Heart left ventricle (tissue), 16 donors: ENCODE results near the gene CLCN1. TPM values are rescaled to one million over a fixed set of nuclear protein-coding genes. Genes with fewer than 3 reads are reported as not detected.

Experiments used
- ATAC-seq, 4 donors: fragments of 200-7000 bp; cut with Tn5 transposase; one replicate each; pipeline ENCODE4 v1.9.1; 2020 to 2022; ENCODE audit warnings: moderate library complexity in 4 of 4, mild to moderate bottlenecking in 3 of 4, moderate number of reproducible peaks in 1 of 4
- DNase-seq, 5 donors: peaks; one replicate each; pipeline ENCODE4 v3.0.0-alpha.2; 2020
- H3K27ac ChIP-seq, 12 donors: fragments of 200-600 bp; sonication (generic) in 4 of 12; one replicate each; pipeline versions ENCODE4 v1.5.0 to v1.8.0; 2016 to 2022; ENCODE audit warnings: mild to moderate bottlenecking in 2 of 12
- H3K27me3 ChIP-seq, 9 donors: fragments of 200-600 bp; sonication (generic) in 2 of 9; one replicate each; pipeline versions ENCODE4 v1.5.1 to v1.8.0; 2016 to 2022; ENCODE audit warnings: mild to moderate bottlenecking in 3 of 9
- H3K36me3 ChIP-seq, 9 donors: fragments of 200-600 bp; sonication (generic) in 2 of 9; one replicate each; pipeline versions ENCODE4 v1.5.0 to v1.8.0; 2018 to 2022; ENCODE audit warnings: mild to moderate bottlenecking in 2 of 9
- H3K4me1 ChIP-seq, 12 donors: fragments of 200-600 bp; sonication (generic) in 4 of 12; one replicate each; pipeline versions ENCODE4 v1.5.0 to v1.8.0; 2016 to 2022; ENCODE audit warnings: mild to moderate bottlenecking in 3 of 12
- H3K4me3 ChIP-seq, 12 donors: fragments of 200-600 bp; sonication (generic) in 4 of 12; one replicate each; pipeline versions ENCODE4 v1.5.0 to v1.8.0; 2017 to 2022; ENCODE audit warnings: mild to moderate bottlenecking in 9 of 12, moderate library complexity in 4 of 12
- H3K9me3 ChIP-seq, 12 donors: fragments of 200-600 bp; sonication (generic) in 4 of 12; one replicate each; pipeline versions ENCODE4 v1.5.0 to v1.8.0; 2016 to 2022; ENCODE audit warnings: mild to moderate bottlenecking in 1 of 12
- POLR2A ChIP-seq, 2 donors: fragments of 450-650 bp; IDR thresholded peaks; one replicate each; pipeline ENCODE4 v1.6.1; 2017; ENCODE audit warnings: antibody characterized with exemption in 2 of 2, mild to moderate bottlenecking in 2 of 2, moderate library complexity in 2 of 2
- WGBS, 4 donors: extraction: QIAGEN DNeasy Blood & Tissue Kit in 2 of 4; methylation state at CpG; one replicate each; pipeline versions ENCODE4 v1.1.5 to v1.1.7; 2013 to 2018; 5-methylcytosine and 5-hydroxymethylcytosine counted together
- intact Hi-C, 10 donors: fragments of 100-400 bp; cut with DNase I; formaldehyde crosslinking; loops; one replicate each; pipeline versions ENCODE4 v1.11.1 to v1.14.2; 2022
- polyA plus RNA-seq, 2 donors: library from polyadenylated mRNA; stranded (reverse); fragments of 200-250 nt; gene quantifications; one replicate each; pipeline ENCODE4 v1.2.3, GENCODE V29; 2013
- total RNA-seq, 9 donors: library from RNA; depleted of rRNA in 2 of 9; stranded (reverse); fragments of >200 nt in 2 of 9; fragmentation: NEBNext Ultra II Directional in 3 of 9; extraction: Animal tissue kit (Norgen Biotek cat#: 25700) in 3 of 9; gene quantifications; one replicate each; pipeline versions ENCODE4 v1.1.0 to v1.2.4, GENCODE V29; 2016 to 2023
- TF ChIP-seq, protein P1 (sequence below), 12 donors: fragments of 200-600 bp; sonication (generic) in 4 of 12; IDR thresholded peaks; one replicate each; pipeline versions ENCODE4 v1.5.0 to v1.8.0; 2018 to 2022; ENCODE audit warnings: antibody characterized with exemption in 12 of 12, mild to moderate bottlenecking in 5 of 12
- donor health status: ischemic (EF 13 %, LVEDD 7.1; RV severe dilation, severe dysfunction).
- donor health status: healthy with polysubstance abuse.
- donor health status: DM: no; HTN: yes; CAD: no.
- donor health status: DM: no; HTN: no; CAD: no.
- donor health status: ischemic (EF 25% LVEDD 6.9; RV normal size, moderate dysfunction).
- donor health status: ischemic (EF 25% LVEDD 5.7; RV mildly dilated, moderate dysfunction).
- donor health status: healthy.
- donor health status: DM: yes; HTN: yes; CAD: no.
- donor health status: ischemic (EF 35%, LVEDD 5.7; RV mildly dilated, moderate dysfunction).
- donor health status: nonischemic (EF 11% LVEDD 7.7; RV severe dilation, severe dysfunction).
- donor health status: DM: yes; HTN: yes; CAD: no.
- donor health status: PGD.
- donor health status: ischemic (EF 29% LVEDD 5.4; RV normal size, mild dysfunction).
- donor health status: nonischemic (EF 23%, LVEDD 6.1; RV moderate dilation, normal function).

The CLCN1 gene
- total and polyA plus RNA-seq, 11 donors: 0.03 to 1.4 TPM; not detected in 9

- Histone ChIP-seq H3K4me1 (peaks cover 0 to 51% (median 35%) of the 10 kb centered on the region in 12 donors), H3K27ac (no peak overlapping the region), H3K36me3 (peaks cover 0 to 51% (median 41%) of the 10 kb centered on the region in 9 donors), H3K4me3 (peak overlapping the region in 5 of 12 donors; percentile 66 to 98 (median 87)), H3K27me3 (no peaks in the 10 kb centered on the region), H3K9me3 (no peaks in the 10 kb centered on the region)
- DNase-seq (no peak), ATAC-seq (no peak)
- WGBS, 4 donors: 70 to 80% (median 70%) methylated on average over 4 of the region's 4 CpGs
- intact Hi-C loops: no loop called here
- no peak for TF ChIP-seq POLR2A (IDR thresholded peaks at IDR 0.05)
Measured at GRCh38 chr7:143290293-143290692, 25.6 kb upstream of the CLCN1 start.

DNA sequence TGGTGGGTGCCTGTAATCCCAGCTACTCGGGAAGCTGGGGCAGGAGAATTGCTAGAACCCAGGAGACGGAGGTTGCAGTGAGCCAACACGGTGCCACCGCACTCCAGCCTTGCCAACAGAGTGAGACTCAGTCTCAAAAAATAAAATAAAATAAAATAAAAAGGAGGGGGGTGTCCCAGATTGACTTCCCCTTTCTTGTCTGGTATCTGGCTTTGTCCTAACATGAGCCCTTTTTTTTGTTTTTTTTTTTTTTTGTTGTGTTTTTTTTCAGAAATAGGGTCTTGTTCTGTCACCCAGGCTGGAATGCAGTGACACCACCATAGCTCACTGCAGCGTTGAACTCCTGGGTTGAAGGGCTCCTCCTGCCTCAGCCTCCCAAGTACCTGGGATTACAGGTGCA, 23.0 kb upstream of the CLCN1 start:
- no peak for TF ChIP-seq POLR2A (IDR thresholded peaks at IDR 0.05)
- TF ChIP-seq, protein P1, sequence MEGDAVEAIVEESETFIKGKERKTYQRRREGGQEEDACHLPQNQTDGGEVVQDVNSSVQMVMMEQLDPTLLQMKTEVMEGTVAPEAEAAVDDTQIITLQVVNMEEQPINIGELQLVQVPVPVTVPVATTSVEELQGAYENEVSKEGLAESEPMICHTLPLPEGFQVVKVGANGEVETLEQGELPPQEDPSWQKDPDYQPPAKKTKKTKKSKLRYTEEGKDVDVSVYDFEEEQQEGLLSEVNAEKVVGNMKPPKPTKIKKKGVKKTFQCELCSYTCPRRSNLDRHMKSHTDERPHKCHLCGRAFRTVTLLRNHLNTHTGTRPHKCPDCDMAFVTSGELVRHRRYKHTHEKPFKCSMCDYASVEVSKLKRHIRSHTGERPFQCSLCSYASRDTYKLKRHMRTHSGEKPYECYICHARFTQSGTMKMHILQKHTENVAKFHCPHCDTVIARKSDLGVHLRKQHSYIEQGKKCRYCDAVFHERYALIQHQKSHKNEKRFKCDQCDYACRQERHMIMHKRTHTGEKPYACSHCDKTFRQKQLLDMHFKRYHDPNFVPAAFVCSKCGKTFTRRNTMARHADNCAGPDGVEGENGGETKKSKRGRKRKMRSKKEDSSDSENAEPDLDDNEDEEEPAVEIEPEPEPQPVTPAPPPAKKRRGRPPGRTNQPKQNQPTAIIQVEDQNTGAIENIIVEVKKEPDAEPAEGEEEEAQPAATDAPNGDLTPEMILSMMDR (IDR thresholded peaks at IDR 0.05): no peak
- WGBS, 4 donors: 94 to 98% (median 96%) methylated on average over 5 of the region's 5 CpGs
- DNase-seq (no peak), ATAC-seq (no peak)
- H3K4me1 ChIP-seq: peaks cover 0 to 52% (median 43%) of the 10 kb centered on the region in 12 donors
- H3K27me3 ChIP-seq: no peaks in the 10 kb centered on the region
- H3K27ac ChIP-seq: no peak overlapping the region
- intact Hi-C loops: no loop called here
- H3K9me3 ChIP-seq: no peaks in the 10 kb centered on the region
- no peak overlapping the region for H3K4me3 ChIP-seq
- peaks cover 0 to 76% (median 66%) of the 10 kb centered on the region in 9 donors for H3K36me3 ChIP-seq

DNA sequence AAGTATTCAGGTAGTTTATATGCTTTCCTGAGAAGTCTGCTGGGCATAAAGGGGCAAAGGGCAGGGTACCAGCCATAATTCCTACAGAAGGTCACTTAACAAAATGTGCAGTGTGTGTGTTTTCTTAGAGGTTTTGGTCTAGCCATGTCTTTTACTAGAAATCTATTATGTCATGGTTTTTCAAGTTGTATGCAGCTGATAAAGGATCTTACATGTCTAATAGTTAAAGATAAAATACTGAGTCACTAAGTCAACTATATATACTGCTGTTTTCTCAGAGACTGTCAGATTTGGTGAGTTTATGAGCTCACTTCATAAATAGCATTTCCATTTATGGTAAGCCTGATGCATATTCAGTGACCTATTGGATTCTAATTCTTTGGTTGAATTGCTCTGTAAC, 20.0 kb upstream of the CLCN1 start:
- intact Hi-C loops: loop anchor here in 1 of 10 donors (5.0 kb wide), 1 partner anchor 39 kb away; no protein-coding TSS in a partner anchor
- Histone ChIP-seq H3K4me3 (no peak overlapping the region), H3K4me1 (peaks cover 0 to 44% (median 27%) of the 10 kb centered on the region in 12 donors), H3K9me3 (no peaks in the 10 kb centered on the region), H3K36me3 (peaks cover 0 to 98% (median 96%) of the 10 kb centered on the region in 9 donors), H3K27ac (peak overlapping the region in 1 of 12 donors; percentile 46), H3K27me3 (no peaks in the 10 kb centered on the region)
- ATAC-seq (no peak), DNase-seq (no peak)
- TF ChIP-seq, protein P1 (IDR thresholded peaks at IDR 0.05): no peak
- no peak for TF ChIP-seq POLR2A (IDR thresholded peaks at IDR 0.05)

- intact Hi-C loops: loop anchor here in 1 of 10 donors (5.0 kb wide), 1 partner anchor 39 kb away; no protein-coding TSS in a partner anchor
- Histone ChIP-seq H3K4me1 (peaks cover 0 to 45% (median 21%) of the 10 kb centered on the region in 12 donors), H3K9me3 (no peaks in the 10 kb centered on the region), H3K27ac (peak overlapping the region in 2 of 12 donors; percentile 9 to 46), H3K36me3 (peaks cover 0 to 100% (median 99%) of the 10 kb centered on the region in 9 donors), H3K4me3 (no peak overlapping the region), H3K27me3 (no peaks in the 10 kb centered on the region)
- TF ChIP-seq, protein P1 (IDR thresholded peaks at IDR 0.05): no peak
- TF ChIP-seq POLR2A (IDR thresholded peaks at IDR 0.05): no peak
- no peak for ATAC-seq
- no peak for DNase-seq
- 16 to 28% (median 19%) methylated on average over 2 of the region's 2 CpGs for WGBS, 4 donors
Measured at GRCh38 chr7:143296686-143297085, 19.2 kb upstream of the CLCN1 start.

DNA sequence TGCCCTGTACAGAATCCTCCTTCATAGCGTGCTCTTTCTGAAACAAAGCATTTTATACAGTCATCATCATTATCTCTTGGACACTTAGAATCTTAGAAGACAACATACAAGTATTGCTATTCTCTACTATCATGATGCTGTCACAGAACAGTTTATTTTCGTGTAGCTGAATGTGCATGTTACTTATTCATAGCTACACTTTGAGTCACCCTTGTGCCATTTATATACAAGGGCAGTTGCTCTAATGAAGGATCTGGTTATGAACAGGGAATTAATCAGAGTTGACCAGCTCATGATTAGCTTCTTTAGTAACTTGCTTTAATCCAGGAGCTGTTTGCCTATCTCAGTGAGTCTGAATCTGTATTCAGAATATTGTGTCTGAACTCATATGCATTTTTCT, 16.6 kb upstream of the CLCN1 start:
- Histone ChIP-seq H3K4me1 (peaks cover 0 to 48% (median 21%) of the 10 kb centered on the region in 12 donors), H3K27me3 (no peaks in the 10 kb centered on the region), H3K9me3 (no peaks in the 10 kb centered on the region), H3K27ac (peak overlapping the region in 5 of 12 donors; percentile 8 to 66 (median 52)), H3K36me3 (peaks cover 0 to 100% (median 99%) of the 10 kb centered on the region in 9 donors), H3K4me3 (no peak overlapping the region)
- DNase-seq (no peak), ATAC-seq (peak; percentile 47 to 86 (median 80))
- TF ChIP-seq, protein P1 (IDR thresholded peaks at IDR 0.05): no peak
- TF ChIP-seq POLR2A (IDR thresholded peaks at IDR 0.05): no peak
- WGBS, 4 donors: 46 to 63% (median 52%) methylated on average over 2 of the region's 2 CpGs
- intact Hi-C loops: loop anchor here in 1 of 10 donors (5.0 kb wide), 1 partner anchor 42 kb away; no protein-coding TSS in a partner anchor
